A673 (cell line): ENCODE results near the gene FAM98B. TPM values are rescaled to one million over a fixed set of nuclear protein-coding genes. Genes with fewer than 3 reads are reported as not detected.

ENCODE experiments used
- BruUV-seq: library from RNA; stranded (reverse); fragments of 400-500 nt; replicated peaks from 2 replicates; lab custom pipeline; 2021; lab: Mats Ljungman, UMichigan
- CTCF ChIA-PET: fragments of 300-600 bp; sonication (Branson Sonifier 250); formaldehyde crosslinking; loops from one replicate; lab custom pipeline; 2022; ENCODE audit warnings: antibody characterized with exemption; lab: Charles Lee
- POLR2A ChIA-PET: fragments of 300-600 bp; sonication (Branson Sonifier 250); formaldehyde crosslinking; loops from one replicate; lab custom pipeline; 2022; ENCODE audit warnings: antibody characterized with exemption; ENCODE audit not compliant: low non-redundant PET; lab: Charles Lee
- DNase-seq: peaks from one replicate; pipeline ENCODE4 v3.0.0-alpha.2; 2015; ENCODE audit warnings: low spot score
- H3K27ac ChIP-seq: fragments of 200-600 bp; sonication (generic); 2 replicates; pipeline ENCODE4 v1.5.1; 2016; ENCODE audit warnings: mixed run types, low read depth, mild to moderate bottlenecking, mixed read lengths, antibody characterized with exemption, low read length; ENCODE audit not compliant: poor library complexity, severe bottlenecking
- H3K27me3 ChIP-seq: fragments of 200-600 bp; sonication (generic); replicated peaks from 2 replicates; pipeline ENCODE4 v1.6.1; 2017; ENCODE audit warnings: mixed run types, low read depth, mild to moderate bottlenecking, mixed read lengths, antibody characterized with exemption, low read length; ENCODE audit not compliant: insufficient read depth, poor library complexity
- H3K36me3 ChIP-seq: fragments of 200-600 bp; sonication (generic); 2 replicates; pipeline ENCODE4 v1.6.1; 2016; ENCODE audit warnings: mixed run types, mild to moderate bottlenecking, mixed read lengths, antibody characterized with exemption, low read length; ENCODE audit not compliant: insufficient read depth, poor library complexity, severe bottlenecking
- H3K4me1 ChIP-seq: fragments of 200-600 bp; sonication (generic); 2 replicates; pipeline ENCODE4 v1.6.1; 2017; ENCODE audit warnings: mixed run types, mild to moderate bottlenecking, mixed read lengths, antibody characterized with exemption, low read length; ENCODE audit not compliant: insufficient read depth, poor library complexity, severe bottlenecking
- H3K4me3 ChIP-seq: fragments of 200-600 bp; sonication (generic); 2 replicates; pipeline ENCODE4 v1.5.1; 2016; ENCODE audit warnings: low read depth, mixed run types, mild to moderate bottlenecking, mixed read lengths, low read length; ENCODE audit not compliant: poor library complexity, severe bottlenecking
- H3K9me3 ChIP-seq: fragments of 200-600 bp; sonication (generic); 2 replicates; pipeline ENCODE4 v1.6.1; 2016; ENCODE audit warnings: mixed run types, low read depth, mild to moderate bottlenecking, mixed read lengths, antibody characterized with exemption, low read length; ENCODE audit not compliant: poor library complexity, severe bottlenecking
- EZH2 ChIP-seq: fragments of 200-600 bp; sonication (generic); IDR thresholded peaks from 2 replicates; pipeline ENCODE4 v1.6.1; 2017; ENCODE audit warnings: borderline replicate concordance, low read depth, mild to moderate bottlenecking, mixed read lengths, antibody characterized with exemption, low read length; ENCODE audit not compliant: poor library complexity, severe bottlenecking
- intact Hi-C: fragments of 100-400 bp; cut with micrococcal nuclease; formaldehyde crosslinking; loops from one replicate; pipeline ENCODE4 v1.10.0; 2022; ENCODE audit not compliant: unreplicated experiment
- total RNA-seq: library from RNA; stranded (reverse); gene quantifications from 2 replicates; pipeline ENCODE4 v1.2.3, GENCODE V29; 2021
- TF ChIP-seq, protein P1 (sequence below): fragments of 300-800, 200-600 bp; sonication (generic); conservative IDR thresholded peaks from 2 replicates; pipeline ENCODE4 v1.5.1; 2017; ENCODE audit warnings: low read depth, mild to moderate bottlenecking, antibody characterized with exemption, low read length, moderate library complexity, mixed read lengths

FAM98B gene
- total RNA-seq, 1 experiment from 2014 or later, result 45.0 TPM

DNA sequence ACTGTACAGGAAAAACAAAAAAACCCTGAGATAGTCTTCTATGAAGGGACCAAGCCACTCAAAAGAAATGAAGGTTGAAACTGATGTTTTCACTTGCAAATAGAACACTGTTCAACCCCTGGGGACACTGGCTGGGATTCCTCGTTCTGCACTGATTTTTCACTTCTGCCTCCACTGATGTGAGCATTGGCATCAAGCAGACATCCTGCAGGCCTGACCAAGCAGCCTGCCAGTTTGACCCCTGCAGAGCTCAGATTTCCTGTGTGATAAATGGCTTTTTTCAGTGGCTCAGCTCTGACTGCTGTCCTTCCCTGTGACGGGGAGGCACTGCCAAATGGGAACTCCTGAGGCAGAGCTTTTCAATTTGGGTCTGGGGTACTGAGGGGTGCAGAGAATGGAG lies 60.7 kb downstream of the FAM98B start:
- Histone ChIP-seq H3K27ac (no peak overlapping the region), H3K4me3 (no peak overlapping the region), H3K9me3 (no peaks in the 10 kb centered on the region), H3K36me3 (no peaks in the 10 kb centered on the region), H3K4me1 (no peaks in the 10 kb centered on the region), H3K27me3 (peaks cover 18% of the 10 kb centered on the region)
- intact Hi-C loops, result no loop called here
- no TSS peak for BruUV-seq
- TF ChIP-seq EZH2, result no peak
- TF ChIP-seq, protein P1, sequence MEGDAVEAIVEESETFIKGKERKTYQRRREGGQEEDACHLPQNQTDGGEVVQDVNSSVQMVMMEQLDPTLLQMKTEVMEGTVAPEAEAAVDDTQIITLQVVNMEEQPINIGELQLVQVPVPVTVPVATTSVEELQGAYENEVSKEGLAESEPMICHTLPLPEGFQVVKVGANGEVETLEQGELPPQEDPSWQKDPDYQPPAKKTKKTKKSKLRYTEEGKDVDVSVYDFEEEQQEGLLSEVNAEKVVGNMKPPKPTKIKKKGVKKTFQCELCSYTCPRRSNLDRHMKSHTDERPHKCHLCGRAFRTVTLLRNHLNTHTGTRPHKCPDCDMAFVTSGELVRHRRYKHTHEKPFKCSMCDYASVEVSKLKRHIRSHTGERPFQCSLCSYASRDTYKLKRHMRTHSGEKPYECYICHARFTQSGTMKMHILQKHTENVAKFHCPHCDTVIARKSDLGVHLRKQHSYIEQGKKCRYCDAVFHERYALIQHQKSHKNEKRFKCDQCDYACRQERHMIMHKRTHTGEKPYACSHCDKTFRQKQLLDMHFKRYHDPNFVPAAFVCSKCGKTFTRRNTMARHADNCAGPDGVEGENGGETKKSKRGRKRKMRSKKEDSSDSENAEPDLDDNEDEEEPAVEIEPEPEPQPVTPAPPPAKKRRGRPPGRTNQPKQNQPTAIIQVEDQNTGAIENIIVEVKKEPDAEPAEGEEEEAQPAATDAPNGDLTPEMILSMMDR, result no peak
- POLR2A ChIA-PET, result no interaction called here
- no peak for DNase-seq
- CTCF ChIA-PET, result no interaction called here

DNA sequence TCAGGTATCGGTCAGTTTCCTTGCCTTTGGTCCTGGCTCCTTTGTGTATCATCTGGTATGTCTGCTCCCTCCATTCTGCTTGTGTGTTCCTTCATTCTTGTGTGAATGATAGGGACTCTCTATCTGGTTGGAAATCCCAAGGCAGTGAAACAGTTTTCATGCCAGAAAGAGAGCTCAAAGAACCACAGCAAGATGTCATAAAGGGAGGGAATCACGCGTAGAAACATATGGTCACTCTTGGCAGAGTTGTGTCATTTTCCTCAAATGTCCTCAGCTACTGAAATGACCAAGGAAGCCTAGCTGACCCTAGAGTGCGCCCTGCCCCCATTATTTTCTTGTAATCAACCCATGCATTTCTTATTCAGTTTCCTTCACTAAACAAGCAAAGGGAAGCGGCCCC lies 62.7 kb downstream of the FAM98B start:
- CTCF ChIA-PET, result no interaction called here
- no peak overlapping the region for H3K27ac ChIP-seq
- no TSS peak for BruUV-seq
- no peaks in the 10 kb centered on the region for H3K4me1 ChIP-seq
- H3K36me3 ChIP-seq, result no peaks in the 10 kb centered on the region
- no peak for TF ChIP-seq EZH2
- TF ChIP-seq, protein P1, result no peak
- POLR2A ChIA-PET, result no interaction called here
- H3K9me3 ChIP-seq, result no peaks in the 10 kb centered on the region
- no peak overlapping the region for H3K4me3 ChIP-seq
- no peak for DNase-seq
- intact Hi-C loops, result no loop called here
- H3K27me3 ChIP-seq, result peaks cover 30% of the 10 kb centered on the region

DNA sequence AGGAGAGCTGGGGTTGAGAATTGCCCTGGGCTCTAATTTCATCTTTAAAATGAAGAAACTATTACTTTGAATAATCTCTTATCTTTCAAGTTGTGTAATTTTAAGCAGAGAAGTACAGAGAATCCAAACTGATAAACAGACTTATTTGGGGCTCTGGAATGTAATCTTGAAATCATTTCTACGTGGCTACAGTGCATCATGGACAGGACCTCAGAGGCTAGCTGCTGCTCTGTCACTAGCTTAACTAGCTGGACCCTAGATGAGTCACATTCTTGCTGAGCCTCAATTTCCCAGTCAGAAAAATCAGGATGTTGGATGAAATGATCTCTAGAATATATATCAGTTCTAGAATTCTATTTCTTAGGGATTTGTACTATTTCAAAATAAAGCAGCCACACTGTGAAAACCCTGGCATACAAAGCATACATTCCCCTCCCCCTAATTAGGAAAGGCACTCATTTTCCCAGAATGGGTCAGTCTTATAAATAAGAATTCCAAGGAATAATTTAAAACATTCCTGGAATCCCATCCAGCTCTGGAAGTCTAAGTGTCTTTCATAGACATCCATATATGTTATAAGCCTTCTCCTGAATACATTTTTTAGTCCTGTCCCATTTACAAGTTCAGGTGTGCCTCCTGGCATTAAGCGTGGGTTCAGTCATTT lies 63.5 kb downstream of the FAM98B start:
- intact Hi-C loops, result no loop called here
- H3K4me3 ChIP-seq, result no peak overlapping the region
- CTCF ChIA-PET, result no interaction called here
- no TSS peak for BruUV-seq
- no peaks in the 10 kb centered on the region for H3K9me3 ChIP-seq
- DNase-seq, result no peak
- no peaks in the 10 kb centered on the region for H3K4me1 ChIP-seq
- POLR2A ChIA-PET, result no interaction called here
- no peak overlapping the region for H3K27ac ChIP-seq
- H3K27me3 ChIP-seq, result peaks cover 30% of the 10 kb centered on the region
- TF ChIP-seq, protein P1, result no peak
- TF ChIP-seq EZH2, result no peak
- no peaks in the 10 kb centered on the region for H3K36me3 ChIP-seq
